Left cardiac atrium (tissue), 4 donors: ENCODE measurements around the gene RPL12. TPM values are rescaled to one million over a fixed set of nuclear protein-coding genes. Genes with fewer than 3 reads are reported as not detected.

Experiments used
- ATAC-seq, 2 donors: fragments of 200-7000 bp; cut with Tn5 transposase; one replicate each; pipeline ENCODE4 v1.9.1; 2020; ENCODE audit warnings: mild to moderate bottlenecking in 2 of 2, moderate library complexity in 2 of 2
- DNase-seq: peaks from one replicate; pipeline ENCODE4 v3.0.0-alpha.2; 2020
- intact Hi-C, 2 donors: fragments of 100-400 bp; cut with DNase I; formaldehyde crosslinking; loops; one replicate each; pipeline versions ENCODE4 v1.14.1 to v1.15.1; 2022 to 2023
- total RNA-seq, 2 donors: library from RNA; stranded (reverse); fragmentation: NEBNext Ultra II Directional; extraction: Animal tissue kit (Norgen Biotek cat#: 25700); gene quantifications; one replicate each; pipeline ENCODE4 v1.2.1, GENCODE V29; 2021
- donor health status: DM: no; HTN: yes; CAD: no.
- donor health status: DM: no; HTN: yes; CAD: no; lungs with severe emphysema.
- donor health status: DM: yes; HTN: yes; CAD: no.
- donor health status: Dilated cardiomyopathy.

The RPL12 gene
- total RNA-seq, 2 donors from 2014 or later: 691 to 730 TPM

DNA sequence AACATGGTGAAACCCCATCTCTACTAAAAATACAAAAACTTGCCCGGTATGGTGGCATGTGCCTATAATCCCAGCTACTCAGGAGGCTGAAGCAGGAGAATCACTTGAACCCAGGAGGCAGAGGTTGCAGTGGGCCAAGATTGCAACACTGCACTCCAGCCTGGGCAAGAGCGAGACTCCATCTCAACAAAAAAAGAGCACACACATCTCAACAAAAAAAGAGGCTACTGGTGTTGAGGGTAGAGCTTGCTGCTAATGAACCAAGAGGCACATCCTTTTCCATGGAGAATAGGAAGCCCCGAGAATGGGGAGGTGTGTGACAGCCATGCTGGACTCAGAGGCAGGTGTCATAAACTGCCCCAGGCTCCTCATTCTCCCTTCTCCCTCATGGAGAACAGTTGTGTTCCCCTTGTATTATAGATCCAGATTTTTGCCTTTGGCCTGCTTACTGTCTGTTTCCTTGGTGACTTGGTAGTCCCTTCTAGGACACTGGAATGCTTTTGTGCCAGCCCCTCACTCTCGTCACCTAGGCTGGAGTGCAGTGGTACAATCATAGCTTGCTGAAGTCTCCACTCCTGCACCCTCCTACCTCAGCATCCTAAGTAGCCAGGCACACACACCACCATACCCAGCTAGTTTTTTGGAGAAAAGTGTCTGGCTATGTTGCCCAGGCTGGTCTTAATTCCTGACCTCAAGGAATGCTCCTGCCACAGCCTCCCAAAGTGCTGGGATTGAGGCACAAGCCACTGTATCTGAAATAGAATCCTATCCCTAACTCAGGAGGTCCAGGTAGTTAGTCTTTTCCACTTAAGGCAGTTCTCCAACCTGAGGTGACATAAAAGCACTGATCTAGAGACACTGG, 5.1 kb downstream of the RPL12 start:
- ATAC-seq: no peak
- intact Hi-C loops: no loop called here
- no peak for DNase-seq

GRCh38 chr9:127444921-127445850, 6.0 kb downstream of the RPL12 start:
- intact Hi-C loops: no loop called here
- DNase-seq (no peak), ATAC-seq (no peak)

DNA sequence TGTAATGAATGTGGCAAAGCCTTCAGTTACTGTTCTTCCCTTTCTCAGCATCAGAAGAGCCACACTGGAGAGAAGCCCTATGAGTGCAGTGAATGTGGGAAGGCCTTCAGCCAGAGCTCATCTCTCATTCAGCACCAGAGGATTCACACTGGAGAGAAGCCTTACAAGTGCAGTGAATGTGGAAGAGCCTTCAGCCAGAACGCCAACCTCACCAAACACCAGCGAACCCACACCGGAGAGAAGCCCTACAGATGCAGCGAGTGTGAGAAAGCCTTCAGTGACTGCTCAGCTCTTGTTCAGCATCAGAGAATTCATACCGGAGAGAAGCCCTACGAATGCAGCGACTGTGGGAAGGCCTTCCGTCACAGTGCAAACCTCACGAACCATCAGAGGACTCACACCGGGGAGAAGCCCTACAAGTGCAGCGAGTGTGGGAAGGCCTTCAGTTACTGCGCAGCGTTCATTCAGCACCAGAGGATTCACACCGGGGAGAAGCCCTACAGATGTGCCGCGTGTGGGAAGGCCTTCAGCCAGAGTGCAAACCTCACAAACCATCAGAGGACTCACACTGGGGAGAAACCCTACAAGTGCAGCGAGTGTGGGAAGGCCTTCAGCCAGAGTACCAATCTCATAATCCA, 6.8 kb downstream of the RPL12 start:
- intact Hi-C loops: no loop called here
- DNase-seq: no peak
- ATAC-seq: no peak

DNA sequence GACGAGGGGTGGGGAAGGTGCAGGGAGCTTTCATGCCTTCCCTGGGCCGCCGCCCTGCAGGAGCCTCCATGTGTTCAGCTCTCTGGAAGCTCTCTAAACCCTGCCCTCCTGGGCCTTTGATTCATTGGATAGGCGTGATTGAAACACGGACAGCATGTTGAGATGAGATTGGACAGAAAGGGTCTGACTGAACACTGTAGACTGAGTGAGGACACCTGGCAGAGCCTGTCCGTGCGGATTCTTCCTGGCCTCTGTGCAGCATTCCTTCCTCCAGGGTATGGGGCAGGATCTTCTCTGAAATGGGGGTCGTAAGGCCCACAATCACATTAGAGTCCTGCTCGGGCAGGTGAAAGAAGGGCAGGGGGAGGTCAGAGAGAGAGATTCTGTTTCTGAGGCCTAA, 12.8 kb downstream of the RPL12 start:
- ATAC-seq: no peak
- no peak for DNase-seq
- intact Hi-C loops: no loop called here

- intact Hi-C loops: no loop called here
- ATAC-seq (no peak), DNase-seq (no peak)
These were observed 13.5 kb downstream of the RPL12 start for GRCh38 chr9:127437497-127438264.

GRCh38 chr9:127430415-127430814, 20.8 kb downstream of the RPL12 start:
- DNase-seq: no peak
- intact Hi-C loops: no loop called here
- no peak for ATAC-seq

GRCh38 chr9:127428348-127428747, 22.9 kb downstream of the RPL12 start:
- ATAC-seq: no peak
- intact Hi-C loops: no loop called here

DNA sequence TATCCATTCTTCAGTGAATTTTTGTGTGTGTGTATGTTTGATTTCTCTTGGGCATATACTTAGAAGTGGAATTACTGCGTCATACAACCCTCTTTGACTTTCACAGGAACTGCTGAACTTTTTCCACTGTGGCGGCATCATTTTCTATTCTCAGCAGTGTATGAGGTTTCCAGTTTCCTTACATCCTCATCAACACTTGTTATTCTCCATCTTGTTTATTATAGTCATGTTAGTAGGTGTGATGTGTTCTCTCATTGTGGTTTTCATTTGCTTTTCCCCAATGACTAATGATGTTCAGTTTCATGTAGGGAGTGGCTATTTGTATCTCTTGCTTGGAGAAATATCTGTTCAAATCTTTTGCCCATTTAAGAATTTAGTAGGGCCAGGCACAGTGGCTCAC, 24.4 kb downstream of the RPL12 start:
- intact Hi-C loops: no loop called here
- DNase-seq: no peak
- no peak for ATAC-seq

More at GRCh38 chr9:127428348-127428747, 22.9 kb downstream of the RPL12 start:
- no peak for DNase-seq

DNA sequence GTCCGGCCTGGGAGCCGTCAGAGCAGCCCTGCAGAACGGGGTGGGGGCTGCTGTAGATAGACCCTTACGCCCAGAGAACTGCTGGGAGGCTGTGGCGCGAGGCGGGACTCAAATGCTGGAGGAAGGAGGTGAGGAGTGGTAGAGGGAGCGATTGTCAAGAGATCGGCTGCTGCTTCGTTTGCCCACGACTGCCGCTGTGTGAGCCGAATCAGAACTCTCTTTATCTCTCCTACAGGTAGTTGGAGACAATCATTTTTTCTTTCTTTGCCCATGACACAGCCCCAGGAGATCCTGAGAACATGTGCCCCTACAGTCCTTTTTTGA, 26.6 kb downstream of the RPL12 start:
- intact Hi-C loops: loop anchor here in 1 of 2 donors (1.0 kb wide), 1 partner anchor 27 kb away; the partner anchor contains the start of genes LRSAM1 and RPL12
- no peak for DNase-seq
- peak in 1 of 2 donors; percentile 21 for ATAC-seq

GRCh38 chr9:127423934-127424675, 27.1 kb downstream of the RPL12 start, which contains the start of gene ZNF79:
Gene ZNF79 (plus strand): TSS chr9:127424382. CDS start chr9:127424788, 406 bp downstream.
- intact Hi-C loops: loop anchor here in 1 of 2 donors (1.0 kb wide), 1 partner anchor 27 kb away; the partner anchor contains the start of genes LRSAM1 and RPL12
- DNase-seq: peak; percentile 95
- peak; percentile 97 to 98 for ATAC-seq

- ATAC-seq (peak; percentile 2 to 7), DNase-seq (no peak)
- intact Hi-C loops: no loop called here
These were observed 27.7 kb downstream of the RPL12 start for GRCh38 chr9:127423476-127423933.

- intact Hi-C loops: no loop called here
- no peak for ATAC-seq
- no peak for DNase-seq
These were observed 28.4 kb downstream of the RPL12 start for GRCh38 chr9:127422787-127423186.

GRCh38 chr9:127422133-127422782, 28.9 kb downstream of the RPL12 start:
- ATAC-seq (no peak), DNase-seq (no peak)
- intact Hi-C loops: no loop called here

DNA sequence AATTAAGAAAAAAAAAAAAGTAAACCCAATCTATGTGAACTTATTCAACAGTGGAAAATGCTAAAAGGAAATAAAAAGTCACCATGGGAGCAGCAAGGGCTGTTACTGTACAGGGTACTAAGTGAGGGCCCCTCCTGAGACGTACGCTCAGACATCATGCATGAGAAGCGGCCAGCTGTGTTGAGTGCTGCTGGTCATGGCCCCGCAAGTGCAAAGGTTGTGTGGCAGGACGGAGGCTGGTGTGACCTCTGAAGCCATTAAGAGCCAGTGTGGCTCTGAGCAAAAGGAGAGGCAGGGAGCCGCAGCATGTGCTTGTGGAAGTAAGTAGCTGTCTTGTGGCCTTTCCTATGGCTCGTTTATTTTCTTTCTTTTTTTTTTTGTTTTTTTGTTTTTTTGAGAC, 30.1 kb downstream of the RPL12 start:
- no peak for ATAC-seq
- DNase-seq: no peak
- intact Hi-C loops: no loop called here

DNA sequence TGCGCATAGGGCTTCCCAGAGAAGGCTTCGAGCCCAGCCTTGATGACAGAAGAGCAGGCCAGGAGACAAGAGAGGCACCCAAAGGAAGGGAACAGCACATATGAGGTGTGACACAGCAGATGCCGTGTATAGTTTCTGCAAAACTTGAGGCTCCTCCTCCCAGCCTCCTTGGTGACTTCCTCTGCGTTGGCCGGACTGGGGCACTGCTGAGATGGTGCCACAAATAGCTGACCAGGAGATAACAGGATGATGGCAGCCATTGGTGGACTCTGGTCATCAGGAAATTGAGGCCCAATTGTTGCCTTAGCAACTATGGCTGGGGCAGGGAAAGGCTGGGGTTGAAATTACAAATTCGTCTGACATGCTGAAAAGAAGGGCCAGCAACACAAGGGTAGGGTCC, 31.9 kb downstream of the RPL12 start:
- intact Hi-C loops: no loop called here
- DNase-seq (no peak), ATAC-seq (no peak)

- ATAC-seq: peak in 1 of 2 donors; percentile 14
- intact Hi-C loops: no loop called here
- no peak for DNase-seq
These were observed 33.2 kb downstream of the RPL12 start for GRCh38 chr9:127418037-127418471.
